Fibroblast of lung (primary cell): Measurements from ENCODE around the gene TC2N. TPM values are rescaled to one million over a fixed set of nuclear protein-coding genes. Genes with fewer than 3 reads are reported as not detected.

Source experiments
- DNase-seq, 2 donors: peaks; one replicate each; pipeline versions ENCODE4 v3.0.0 to v3.0.0-alpha.2; 2010; ENCODE audit warnings: low read depth in 2 of 2
- H2AFZ ChIP-seq: 2 replicates; pipeline ENCODE4 v1.5.1; 2012; ENCODE audit warnings: low read length, control low read depth, inconsistent platforms
- H3K27ac ChIP-seq: 2 replicates; pipeline ENCODE4 v1.5.1; 2011; ENCODE audit warnings: low read length, control low read depth; ENCODE audit not compliant: insufficient read depth
- H3K27me3 ChIP-seq: 2 replicates; pipeline ENCODE4 v1.5.1; 2011; ENCODE audit warnings: mild to moderate bottlenecking, low read length; ENCODE audit not compliant: control insufficient read depth, insufficient read depth
- H3K36me3 ChIP-seq: 2 replicates; pipeline ENCODE4 v1.5.1; 2011; ENCODE audit warnings: low read length; ENCODE audit not compliant: control insufficient read depth, insufficient read depth
- H3K4me1 ChIP-seq: 2 replicates; pipeline ENCODE4 v1.5.1; 2011; ENCODE audit warnings: low read length; ENCODE audit not compliant: control insufficient read depth, insufficient read depth; ENCODE audit errors: extremely low read depth
- H3K4me2 ChIP-seq: 2 replicates; pipeline ENCODE4 v1.5.1; 2011; ENCODE audit warnings: low read length, control low read depth; ENCODE audit not compliant: insufficient read depth; ENCODE audit errors: extremely low read depth
- H3K4me3 ChIP-seq, 4 experiments: fragments of 200-600 bp in 1 of 4; sonication (generic) in 1 of 4; replicated peaks in 1 of 4; 2 replicates each; pipeline ENCODE4 v1.5.1; 2011 to 2016; ENCODE audit warnings: low read length in 4 of 4, low read depth in 3 of 4, mild to moderate bottlenecking in 3 of 4, control low read depth in 2 of 4, inconsistent platforms in 1 of 4, mixed read lengths in 1 of 4; ENCODE audit not compliant: insufficient read depth in 1 of 4; ENCODE audit errors: control extremely low read depth in 1 of 4
- H3K79me2 ChIP-seq: 2 replicates; pipeline ENCODE4 v1.5.1; 2012; ENCODE audit warnings: mild to moderate bottlenecking, low read length, inconsistent platforms; ENCODE audit not compliant: control insufficient read depth, insufficient read depth
- H3K9ac ChIP-seq: 2 replicates; pipeline ENCODE4 v1.5.1; 2011; ENCODE audit warnings: mild to moderate bottlenecking, low read length, control low read depth; ENCODE audit not compliant: insufficient read depth
- H3K9me3 ChIP-seq: 2 replicates; pipeline ENCODE4 v1.5.1; 2012; ENCODE audit warnings: low read depth, low read length; ENCODE audit not compliant: control insufficient read depth, insufficient read depth
- H4K20me1 ChIP-seq: 2 replicates; pipeline ENCODE4 v1.5.1; 2011; ENCODE audit warnings: low read length; ENCODE audit not compliant: control insufficient read depth, insufficient read depth; ENCODE audit errors: extremely low read depth
- EZH2 ChIP-seq: IDR thresholded peaks from 2 replicates; pipeline ENCODE4 v1.5.1; 2012; ENCODE audit warnings: low read length, control low read depth, mild to moderate bottlenecking; ENCODE audit errors: missing control alignments
- polyA plus RNA-seq, 2 donors: library from polyadenylated mRNA; depleted of rRNA in 1 of 2; stranded (reverse) in 1 of 2; unstranded in 1 of 2; fragments of >200 nt; gene quantifications; 2 replicates each; pipeline ENCODE4 v1.2.1, GENCODE V29; 2011 to 2012; ENCODE audit warnings: missing spikeins in 1 of 2
- total RNA-seq: library from RNA; depleted of rRNA; stranded (reverse); fragments of >200 nt; gene quantifications from 2 replicates; pipeline ENCODE4 v1.2.1, GENCODE V29; 2014
- TF ChIP-seq, protein P1 (sequence below), 2 donors: IDR thresholded peaks in 1 of 2; conservative IDR thresholded peaks in 1 of 2; 1 replicate in 1 of 2; 2 replicates in 1 of 2; pipeline ENCODE4 v1.5.1; 2011 to 2012; ENCODE audit warnings: low read length in 2 of 2, control low read depth in 1 of 2, inconsistent platforms in 1 of 2, low read depth in 1 of 2, mild to moderate bottlenecking in 1 of 2

Gene TC2N
- total and polyA plus RNA-seq, 2 donors (not counting 1 experiment from before 2014, with no cell fraction given) = 0.19 to 0.83 TPM

DNA sequence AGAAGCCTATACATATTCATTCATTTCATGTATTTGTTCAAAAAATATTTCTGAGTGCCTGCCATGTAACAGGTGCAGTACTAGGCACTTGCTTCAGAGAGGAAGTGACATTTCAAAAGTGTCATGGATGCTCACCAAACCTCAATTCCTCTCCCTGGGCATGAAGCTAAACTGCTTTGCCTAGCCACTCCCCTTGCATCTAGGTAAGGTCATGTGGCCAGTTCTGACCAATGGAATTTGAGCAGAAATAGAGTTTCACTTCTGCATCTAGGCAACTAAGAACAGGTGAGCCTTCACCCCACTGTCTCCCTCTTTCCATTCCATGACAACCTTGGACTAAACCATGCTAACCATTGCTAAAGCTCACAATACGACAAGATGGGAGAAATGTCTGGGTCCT is 27.6 kb downstream of the TC2N start:
- Histone ChIP-seq H3K4me1 (no peaks in the 10 kb centered on the region), H3K27me3 (peaks cover 24% of the 10 kb centered on the region), H3K27ac (no peak overlapping the region), H3K36me3 (no peaks in the 10 kb centered on the region), H3K79me2 (no peaks in the 10 kb centered on the region), H4K20me1 (no peaks in the 10 kb centered on the region), H3K9ac (no peak overlapping the region), H3K9me3 (no peaks in the 10 kb centered on the region), H3K4me3 (no peak overlapping the region), H2AFZ (no peak overlapping the region), H3K4me2 (no peak overlapping the region)
- DNase-seq = no peak
- TF ChIP-seq, protein P1, sequence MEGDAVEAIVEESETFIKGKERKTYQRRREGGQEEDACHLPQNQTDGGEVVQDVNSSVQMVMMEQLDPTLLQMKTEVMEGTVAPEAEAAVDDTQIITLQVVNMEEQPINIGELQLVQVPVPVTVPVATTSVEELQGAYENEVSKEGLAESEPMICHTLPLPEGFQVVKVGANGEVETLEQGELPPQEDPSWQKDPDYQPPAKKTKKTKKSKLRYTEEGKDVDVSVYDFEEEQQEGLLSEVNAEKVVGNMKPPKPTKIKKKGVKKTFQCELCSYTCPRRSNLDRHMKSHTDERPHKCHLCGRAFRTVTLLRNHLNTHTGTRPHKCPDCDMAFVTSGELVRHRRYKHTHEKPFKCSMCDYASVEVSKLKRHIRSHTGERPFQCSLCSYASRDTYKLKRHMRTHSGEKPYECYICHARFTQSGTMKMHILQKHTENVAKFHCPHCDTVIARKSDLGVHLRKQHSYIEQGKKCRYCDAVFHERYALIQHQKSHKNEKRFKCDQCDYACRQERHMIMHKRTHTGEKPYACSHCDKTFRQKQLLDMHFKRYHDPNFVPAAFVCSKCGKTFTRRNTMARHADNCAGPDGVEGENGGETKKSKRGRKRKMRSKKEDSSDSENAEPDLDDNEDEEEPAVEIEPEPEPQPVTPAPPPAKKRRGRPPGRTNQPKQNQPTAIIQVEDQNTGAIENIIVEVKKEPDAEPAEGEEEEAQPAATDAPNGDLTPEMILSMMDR (conservative IDR thresholded peaks at IDR 0.05 in 1 of 2, IDR thresholded peaks at IDR 0.05 in 1 of 2; ENCODE audit: low read depth in 1 of 2, low read length in 2 of 2) = no peak
- TF ChIP-seq EZH2 = no peak

DNA sequence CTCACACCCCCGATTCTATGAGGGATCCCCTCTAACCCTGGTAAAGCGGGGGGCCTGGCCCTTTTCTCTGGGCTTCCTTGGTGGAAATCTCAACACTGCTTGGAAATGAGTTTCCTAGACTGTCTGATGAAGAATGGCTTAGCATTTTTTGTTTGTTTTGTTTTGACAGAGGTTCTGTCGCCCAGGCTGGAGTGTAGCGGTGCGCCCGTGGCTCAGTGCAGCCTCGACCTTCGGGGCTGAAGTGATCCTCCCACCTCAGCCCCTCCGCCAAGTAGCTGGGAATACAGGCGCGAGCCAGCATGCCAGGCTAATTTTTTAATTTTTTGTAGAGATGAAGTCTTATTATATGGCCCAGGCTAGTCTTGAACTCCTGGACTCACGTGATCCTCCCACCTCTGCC is 30.3 kb downstream of the TC2N start:
- Histone ChIP-seq H3K9me3 (no peaks in the 10 kb centered on the region), H3K79me2 (no peaks in the 10 kb centered on the region), H3K4me1 (no peaks in the 10 kb centered on the region), H3K4me3 (peak overlapping the region in 2 of 4 experiments; percentile 55 to 57), H4K20me1 (no peaks in the 10 kb centered on the region), H3K4me2 (peak overlapping the region; percentile 48), H3K27ac (no peak overlapping the region), H3K9ac (no peak overlapping the region), H2AFZ (no peak overlapping the region), H3K27me3 (peaks cover 30% of the 10 kb centered on the region), H3K36me3 (no peaks in the 10 kb centered on the region)
- TF ChIP-seq, protein P1 (conservative IDR thresholded peaks at IDR 0.05 in 1 of 2, IDR thresholded peaks at IDR 0.05 in 1 of 2; ENCODE audit: low read depth in 1 of 2, low read length in 2 of 2) = no peak
- TF ChIP-seq EZH2 = no peak
- DNase-seq = no peak

DNA sequence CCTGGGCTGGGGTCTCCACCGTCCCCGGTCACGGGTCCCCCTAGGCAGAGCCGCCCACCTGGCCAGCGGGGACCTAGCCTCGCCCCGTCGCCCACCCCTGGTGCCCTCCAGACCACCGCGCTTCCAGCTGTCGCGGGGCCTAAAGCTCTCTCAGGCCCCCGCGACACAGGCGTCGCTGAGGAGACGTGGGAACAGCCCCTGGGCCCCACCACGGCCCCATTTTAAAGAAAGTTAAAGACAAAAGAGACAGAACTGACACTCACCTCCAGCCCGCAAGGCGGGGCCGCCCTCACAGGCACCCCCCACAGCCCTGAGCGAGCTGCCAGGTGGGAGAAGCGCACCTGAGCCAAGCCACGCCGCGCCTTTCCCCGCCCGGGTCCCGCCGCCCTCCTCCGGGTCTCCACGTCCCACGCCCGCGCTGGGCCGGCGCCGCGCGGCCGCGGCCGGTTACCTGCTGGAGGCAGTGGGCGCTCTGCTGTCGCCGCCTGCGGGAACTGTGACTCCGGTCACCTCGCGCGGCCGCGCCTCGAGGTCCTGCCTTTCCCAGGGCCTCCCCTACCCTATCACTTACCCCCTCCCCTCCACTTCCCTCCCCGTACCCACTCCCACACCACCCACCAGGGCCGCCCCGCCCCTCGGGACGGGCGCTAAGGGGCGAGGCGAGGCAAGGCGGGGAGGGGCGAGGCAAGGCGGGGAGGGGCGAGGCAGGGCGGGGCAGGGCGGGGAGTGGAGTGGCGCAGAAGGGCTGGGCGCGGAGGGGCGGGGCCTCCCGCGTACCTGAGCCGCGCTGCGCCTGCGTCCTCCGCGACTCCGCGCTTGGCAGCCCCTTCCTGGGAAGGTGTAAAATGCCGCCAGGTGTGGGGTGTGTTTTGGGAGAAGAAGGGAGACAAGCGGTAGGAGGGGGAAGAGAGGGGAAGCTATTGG is 31.2 kb downstream of the TC2N start:
- Histone ChIP-seq H4K20me1 (no peaks in the 10 kb centered on the region), H3K9me3 (no peaks in the 10 kb centered on the region), H3K79me2 (no peaks in the 10 kb centered on the region), H3K4me2 (peak overlapping the region; percentile 48), H3K4me1 (no peaks in the 10 kb centered on the region), H3K4me3 (peak overlapping the region in 2 of 4 experiments; percentile 55 to 57), H3K27ac (no peak overlapping the region), H3K36me3 (no peaks in the 10 kb centered on the region), H3K27me3 (peaks cover 30% of the 10 kb centered on the region), H2AFZ (no peak overlapping the region), H3K9ac (no peak overlapping the region)
- no peak for DNase-seq
- TF ChIP-seq EZH2 = peak; percentile 62
- TF ChIP-seq, protein P1 (conservative IDR thresholded peaks at IDR 0.05 in 1 of 2, IDR thresholded peaks at IDR 0.05 in 1 of 2; ENCODE audit: low read depth in 1 of 2, low read length in 2 of 2) = no peak
